ENCODE measurements around the gene ABCA1.
"Not testable (repeated sequence)": the region's sequence is repeated elsewhere in the genome, so short reads cannot be mapped to it uniquely, and the experiment has no call there.

Gene ABCA1

DNA sequence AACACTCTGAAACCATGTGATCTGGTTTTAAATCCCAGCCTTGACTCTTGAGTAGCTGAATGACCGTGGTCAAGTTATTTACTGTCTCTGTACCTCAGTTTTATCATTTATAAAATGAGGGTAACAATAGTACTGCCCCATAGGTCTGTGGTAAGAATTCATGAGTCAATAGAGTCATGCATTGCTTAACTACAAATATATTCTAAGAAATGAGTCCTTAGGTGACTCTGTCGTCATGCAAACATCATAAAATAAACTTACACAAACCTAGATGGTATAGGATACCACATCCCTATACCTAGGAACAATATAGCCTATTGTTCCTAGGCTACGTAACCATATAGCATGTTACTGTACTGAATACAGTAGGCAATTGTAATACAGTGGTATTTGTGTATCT, 20.3 kb upstream of the ABCA1 start:
- DNase-seq, result no peak

DNA sequence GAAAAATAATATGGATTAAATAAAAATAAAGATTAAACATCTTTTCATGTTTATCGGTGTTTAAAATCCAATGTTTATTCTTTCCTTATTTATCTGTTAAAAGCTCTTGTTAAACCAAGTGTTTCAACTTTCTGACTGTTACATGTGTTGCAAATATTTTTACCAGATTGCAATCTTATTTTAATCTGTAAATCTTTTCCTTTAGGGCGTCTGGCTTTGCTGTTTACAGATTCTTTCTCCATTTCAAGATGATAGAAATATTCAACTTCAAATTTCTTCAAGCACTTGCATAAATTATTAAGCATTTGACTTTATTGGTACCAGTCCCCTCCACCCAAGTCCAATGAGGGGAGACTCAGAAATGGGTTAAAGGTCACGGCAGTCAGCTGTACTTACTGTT, 16.9 kb upstream of the ABCA1 start:
- no peak for DNase-seq

DNA sequence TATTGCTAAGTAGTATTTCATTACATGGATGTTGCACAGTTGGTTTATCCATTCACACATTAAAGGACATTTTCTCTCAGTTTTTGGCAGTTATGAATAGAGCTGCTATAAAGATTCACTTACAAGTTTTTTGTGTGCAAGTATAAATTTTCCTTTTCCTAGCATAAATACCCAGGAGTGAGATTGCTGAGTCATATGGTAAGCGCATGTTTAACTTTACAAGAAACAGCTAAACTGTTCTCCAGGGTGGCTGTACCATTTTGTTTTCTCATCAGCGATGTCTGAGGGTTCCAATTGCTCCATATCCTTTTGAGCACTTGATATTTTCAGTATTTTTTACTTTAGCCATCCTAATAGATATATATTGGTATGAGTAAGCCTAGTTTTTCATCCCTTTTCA, 16.4 kb upstream of the ABCA1 start:
- DNase-seq, result no peak

DNA sequence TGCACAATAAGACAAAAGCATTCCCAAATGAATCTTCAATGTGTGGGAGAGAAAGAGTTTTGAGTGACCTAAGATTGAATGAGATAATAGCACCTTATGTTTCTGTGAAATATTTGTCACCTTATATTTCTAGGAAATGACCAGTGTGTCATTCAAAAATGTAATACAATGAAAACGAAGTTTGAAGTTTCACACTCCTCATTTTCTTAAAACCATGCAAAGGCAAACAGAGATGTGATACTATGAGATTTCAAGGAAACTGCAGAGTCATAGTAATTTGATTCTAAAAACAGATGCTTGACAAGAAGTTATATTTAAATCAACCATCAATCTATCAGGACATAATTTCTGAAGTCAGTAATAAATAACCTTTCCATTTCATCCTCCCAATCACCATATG, 13.6 kb upstream of the ABCA1 start:
- no peak for DNase-seq

DNA sequence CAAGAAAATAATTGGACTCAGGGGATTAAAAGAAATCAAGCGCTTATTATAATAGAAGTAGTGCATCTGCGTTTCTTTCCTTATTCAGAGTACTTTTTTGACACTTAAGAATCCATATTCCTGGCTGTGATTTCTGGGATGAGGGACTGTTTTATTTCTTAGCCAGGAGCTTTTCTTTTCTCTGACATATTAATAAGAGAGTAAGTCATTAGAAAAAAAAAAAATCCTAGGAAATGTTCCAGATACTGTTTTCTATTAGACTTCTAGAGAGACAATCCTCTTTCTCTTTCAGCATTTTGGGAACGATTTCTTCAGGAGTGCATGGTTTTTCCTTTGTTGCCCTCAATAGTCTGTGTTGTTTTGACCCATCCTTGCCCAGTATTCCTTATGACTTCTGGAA, 8.3 kb upstream of the ABCA1 start:
- DNase-seq, result no peak

DNA sequence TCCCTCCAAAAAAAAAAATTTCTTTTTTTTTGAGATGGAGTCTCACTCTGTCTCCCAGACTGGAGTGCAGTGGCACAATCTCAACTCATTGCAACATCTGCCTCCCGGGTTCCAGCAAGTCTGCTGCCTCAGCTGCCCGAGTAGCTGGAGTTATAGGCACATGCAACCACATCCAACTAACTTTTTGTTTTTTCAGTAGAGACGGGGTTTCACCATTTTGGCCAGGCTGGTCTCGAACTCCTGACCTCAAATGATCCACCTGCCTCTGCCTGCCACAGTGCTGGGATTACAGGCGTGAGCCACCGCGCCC, 7.5 kb upstream of the ABCA1 start:
- not testable (repeated sequence) for DNase-seq

DNA sequence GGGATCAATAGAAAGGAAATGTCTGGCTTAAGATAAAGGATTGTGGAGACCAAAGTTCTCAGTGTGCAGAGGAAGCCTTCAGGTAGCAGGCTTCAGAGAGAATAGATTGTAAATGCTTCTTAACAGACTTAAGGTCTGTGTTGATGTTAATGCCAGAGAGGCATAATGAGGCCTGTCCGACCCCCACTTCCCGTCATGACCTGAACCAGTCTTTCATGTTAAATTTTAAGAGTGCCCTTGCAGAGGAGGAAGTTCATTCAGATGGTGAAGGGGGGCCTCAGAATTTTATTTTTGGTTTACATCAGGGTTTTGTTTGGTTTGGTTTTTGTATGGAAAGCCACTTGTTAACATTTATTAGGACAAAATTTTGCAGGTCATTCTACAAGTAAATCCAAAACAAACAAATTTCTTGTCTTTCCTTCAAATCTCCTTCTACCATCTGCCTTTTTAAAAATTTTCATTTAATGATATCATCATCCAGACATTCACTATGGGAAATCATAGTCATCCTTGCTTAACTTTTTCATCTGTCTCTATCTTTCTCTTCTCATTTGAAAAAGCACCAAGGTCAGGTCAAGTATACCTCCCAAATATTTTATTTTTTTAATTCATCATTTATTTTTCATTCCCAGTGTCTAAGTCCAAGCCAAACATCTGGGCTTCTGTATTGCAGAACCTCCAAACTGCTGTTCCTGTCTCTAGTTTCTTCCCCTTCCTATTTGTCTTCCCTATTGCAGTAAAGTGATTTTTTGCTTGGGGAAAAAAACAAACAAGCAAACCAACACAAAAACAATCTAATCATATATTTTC, 6.9 kb upstream of the ABCA1 start:
- no peak for DNase-seq

DNA sequence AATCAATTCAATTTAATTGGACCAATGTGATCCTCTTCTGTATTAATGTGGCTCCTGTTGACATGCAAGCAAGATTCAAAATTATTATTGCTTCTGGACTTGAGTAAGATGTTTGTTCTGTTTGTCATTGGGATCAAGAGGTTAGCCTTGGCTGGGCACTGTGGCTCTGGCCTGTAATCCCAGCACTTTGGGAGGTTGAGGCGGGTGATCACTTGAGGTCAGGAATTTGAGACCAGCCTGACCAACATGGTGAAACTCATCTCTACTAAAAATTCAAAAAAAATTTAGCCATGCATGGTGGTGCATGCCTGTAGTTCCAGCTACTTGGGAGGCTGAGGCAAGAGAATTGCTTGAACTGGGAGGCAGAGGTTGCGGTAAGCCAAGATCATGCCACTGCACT, 5.1 kb upstream of the ABCA1 start:
- not testable (repeated sequence) for DNase-seq

DNA sequence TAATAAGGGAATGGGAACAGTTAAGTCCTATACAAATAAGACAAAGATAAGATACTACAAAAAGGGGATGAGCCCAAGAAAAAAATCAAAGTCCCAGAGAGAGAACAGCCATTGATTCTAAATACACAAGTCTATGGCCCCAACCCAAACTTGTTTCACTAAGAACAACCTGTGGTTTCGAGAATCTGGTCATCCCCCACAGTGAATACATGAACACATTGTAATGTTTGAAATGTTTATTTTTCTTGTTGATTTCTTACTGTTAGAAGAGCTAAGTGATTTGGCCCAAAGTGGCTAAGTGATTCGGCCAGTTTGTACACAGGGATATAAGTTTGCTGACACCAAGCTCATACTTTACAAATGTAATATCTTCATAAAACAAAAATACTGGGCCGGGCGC, 3.3 kb upstream of the ABCA1 start:
- DNase-seq, result no peak

DNA sequence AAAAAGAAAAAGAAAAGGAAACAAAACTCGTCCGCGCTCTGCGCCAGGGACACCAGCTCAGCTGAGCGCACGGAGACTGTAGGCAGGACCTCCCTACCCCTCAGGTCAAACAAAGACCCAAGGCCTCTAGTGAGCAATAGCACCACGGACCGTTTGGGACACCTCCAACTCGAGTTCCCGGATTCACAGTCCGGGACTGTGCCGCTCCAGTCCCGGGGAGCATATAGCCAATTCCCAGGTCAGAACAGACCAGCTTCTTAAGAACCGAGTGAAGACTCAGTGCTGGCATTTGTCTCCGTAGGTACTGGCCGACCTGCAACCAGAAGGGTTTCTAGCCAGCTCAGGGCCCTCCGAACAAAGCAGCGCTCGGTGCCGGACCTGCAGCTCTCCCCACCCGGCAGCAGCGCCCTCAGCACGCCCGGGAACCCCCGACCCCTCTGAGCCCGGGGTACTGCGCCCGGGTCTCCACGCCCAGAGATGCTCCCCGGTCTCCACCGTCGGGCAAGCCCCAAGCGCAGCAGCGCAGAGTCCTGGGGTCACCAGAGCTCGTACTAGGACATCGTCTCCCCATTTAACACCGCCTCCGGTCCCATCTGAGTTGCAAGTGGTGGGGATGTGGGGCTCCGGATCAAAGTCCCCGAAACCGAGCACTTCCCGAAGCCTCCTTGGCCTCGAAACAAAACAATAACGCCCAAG, 591 bp downstream of the ABCA1 start:
- DNase-seq, result no peak

DNA sequence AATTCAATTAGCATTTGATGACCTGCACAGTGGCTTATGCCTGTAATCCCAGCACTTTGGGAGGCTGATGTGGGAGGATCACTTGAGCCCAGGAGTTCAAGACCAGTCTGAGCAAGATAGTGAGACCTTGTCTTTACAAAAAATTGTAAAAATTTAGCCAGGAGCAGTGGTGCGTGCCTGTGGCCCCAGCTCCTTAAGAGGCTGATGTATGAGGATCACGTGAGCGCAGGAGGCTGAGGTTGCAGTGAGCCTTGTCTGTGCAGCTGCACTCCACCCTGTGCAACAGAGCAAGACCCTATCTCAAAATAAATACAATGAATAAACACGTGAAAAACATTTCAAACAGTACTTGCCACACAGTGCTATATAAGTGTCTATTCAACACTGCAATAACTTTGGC, 4.2 kb downstream of the ABCA1 start:
- no peak for DNase-seq

DNA sequence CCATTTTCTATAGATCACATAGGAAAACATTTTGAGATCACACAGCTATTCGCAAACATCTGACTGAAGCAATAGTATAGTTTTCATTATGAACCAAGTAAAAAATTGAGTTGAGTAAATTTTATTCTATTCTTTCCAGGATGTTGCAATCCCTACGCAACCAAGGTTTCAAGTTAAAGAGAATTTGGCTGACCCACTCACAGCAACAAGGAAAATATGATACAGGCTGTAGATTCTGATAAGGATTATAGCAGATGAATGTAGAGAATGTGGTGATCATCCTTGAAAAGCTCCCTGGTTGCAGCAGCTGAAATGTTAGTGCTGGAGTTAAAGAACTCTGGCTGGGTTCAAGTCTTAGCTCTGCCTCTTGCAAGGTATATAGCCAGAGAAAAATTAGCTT, 4.7 kb downstream of the ABCA1 start:
- no peak for DNase-seq

DNA sequence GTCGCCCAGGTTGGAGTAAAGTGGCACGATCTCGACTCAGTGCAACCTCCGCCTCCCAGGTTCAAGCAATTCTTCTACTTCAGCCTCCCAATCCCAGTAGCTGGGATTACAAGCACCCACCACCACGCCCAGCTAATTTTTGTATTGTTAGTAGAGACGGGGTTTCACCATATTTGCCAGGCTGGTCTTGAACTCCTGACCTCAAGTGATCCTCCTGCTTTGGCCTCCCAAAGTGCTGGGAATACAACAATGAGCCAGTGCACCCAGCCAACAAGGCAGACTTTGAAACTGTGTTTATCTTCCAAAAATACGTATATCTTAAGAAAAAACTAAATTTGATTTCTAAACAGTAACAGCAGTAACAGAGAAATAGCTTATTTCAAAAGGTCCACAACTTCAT, 5.2 kb downstream of the ABCA1 start:
- not testable (repeated sequence) for DNase-seq

DNA sequence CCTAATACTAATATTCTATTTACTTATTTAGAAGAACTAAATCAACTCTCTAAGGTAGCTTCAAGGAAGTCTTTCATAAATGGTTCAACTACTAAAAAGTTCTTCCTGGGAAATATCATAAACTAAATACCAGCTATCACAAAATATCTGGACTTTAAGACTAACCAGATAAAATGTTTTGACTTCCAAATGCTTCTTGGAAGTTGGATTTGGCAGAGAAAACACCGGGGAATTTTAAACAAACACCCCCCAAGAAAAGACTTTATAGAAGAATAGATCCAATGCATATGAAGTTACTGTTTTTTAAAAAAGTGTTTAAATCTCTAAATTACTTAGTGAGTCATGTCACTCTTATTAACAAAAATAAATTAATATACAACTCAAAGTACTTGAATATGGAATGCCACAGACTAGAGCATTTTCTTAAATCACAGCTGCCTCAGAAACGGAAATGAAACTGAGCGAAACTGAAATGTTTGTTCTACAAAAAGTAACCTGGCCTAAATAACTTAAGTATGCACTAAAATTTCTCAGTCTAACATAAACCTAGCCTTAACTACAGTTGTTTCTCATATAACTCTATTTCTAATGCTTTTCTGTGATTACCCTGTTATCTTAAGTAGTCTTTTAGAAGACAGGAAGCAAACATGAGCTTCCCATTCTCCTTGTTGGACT, 6.8 kb downstream of the ABCA1 start:
- no peak for DNase-seq

DNA sequence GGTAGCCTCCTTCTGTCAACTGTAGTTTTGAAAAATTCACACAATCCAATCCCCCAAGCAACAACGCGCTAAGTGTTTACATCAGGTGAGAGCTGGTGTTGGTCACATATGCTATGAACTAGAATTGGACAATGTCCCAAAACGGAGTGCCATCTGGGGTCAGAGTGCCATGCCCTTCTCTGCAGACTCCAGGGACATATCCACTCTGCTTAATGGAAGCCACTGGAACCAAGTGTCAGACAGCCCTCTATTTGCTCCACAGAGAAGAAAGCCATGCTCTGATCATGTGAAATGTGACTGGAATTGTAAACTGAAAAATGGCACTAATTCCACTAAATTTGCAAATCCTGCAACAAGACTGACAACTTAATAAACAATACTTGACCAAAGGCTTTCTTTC, 12.2 kb downstream of the ABCA1 start:
- no peak for DNase-seq

DNA sequence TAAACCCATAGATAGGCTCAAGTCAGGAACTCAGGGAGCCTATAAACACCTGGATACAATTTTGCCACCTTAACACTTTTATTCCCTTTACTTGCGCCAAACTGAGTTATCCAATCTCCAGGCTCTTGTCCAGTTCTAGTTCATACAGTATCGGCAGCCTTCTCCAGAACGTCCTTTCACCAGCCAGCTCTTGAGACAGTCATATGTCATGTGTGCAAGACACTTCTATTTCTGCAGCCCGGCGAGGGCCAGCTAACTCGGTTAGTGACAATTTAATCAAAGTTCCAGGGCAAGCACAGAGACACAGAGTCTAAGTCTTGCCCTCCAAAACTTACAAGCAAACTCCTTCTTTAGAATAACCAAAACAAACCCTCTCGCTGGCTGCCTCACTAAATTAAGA, 12.9 kb downstream of the ABCA1 start:
- DNase-seq, result no peak

DNA sequence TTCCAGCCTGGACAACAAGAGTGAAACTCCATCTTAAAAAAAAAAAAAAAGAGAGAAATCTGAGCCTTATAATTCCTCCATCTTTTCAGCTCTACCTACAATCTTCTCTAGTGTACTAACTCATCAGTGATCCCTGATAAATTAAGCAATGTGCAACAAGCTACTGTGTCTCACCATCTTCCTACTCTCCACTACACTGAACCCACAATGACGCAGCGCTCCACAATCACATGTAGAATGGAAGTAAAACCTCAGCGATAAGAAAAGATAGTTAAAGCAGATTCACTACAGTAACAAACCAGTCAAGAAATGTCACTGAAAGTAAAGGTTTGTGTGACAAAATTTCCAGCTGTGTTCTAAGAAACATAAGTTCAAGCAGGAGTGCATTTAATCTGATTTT, 13.5 kb downstream of the ABCA1 start:
- no peak for DNase-seq

DNA sequence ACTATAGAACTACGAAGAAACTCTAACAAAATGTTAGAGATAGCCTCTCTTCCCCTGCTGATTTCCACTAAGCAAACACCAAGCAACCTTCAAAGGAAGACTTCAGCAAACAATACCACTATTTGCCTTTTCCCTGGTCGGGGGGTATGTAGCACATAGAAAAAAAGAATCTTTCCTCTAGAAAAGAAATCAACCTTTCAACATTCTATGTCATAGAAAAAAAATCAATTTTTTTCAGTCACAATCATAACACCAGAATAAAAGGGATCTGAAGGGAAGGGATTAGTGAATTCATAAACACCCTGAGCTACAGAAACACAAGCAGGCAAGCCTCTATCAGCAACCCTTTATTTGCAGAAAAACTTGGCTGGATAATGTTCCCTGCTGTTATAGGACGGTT, 15.3 kb downstream of the ABCA1 start:
- no peak for DNase-seq

DNA sequence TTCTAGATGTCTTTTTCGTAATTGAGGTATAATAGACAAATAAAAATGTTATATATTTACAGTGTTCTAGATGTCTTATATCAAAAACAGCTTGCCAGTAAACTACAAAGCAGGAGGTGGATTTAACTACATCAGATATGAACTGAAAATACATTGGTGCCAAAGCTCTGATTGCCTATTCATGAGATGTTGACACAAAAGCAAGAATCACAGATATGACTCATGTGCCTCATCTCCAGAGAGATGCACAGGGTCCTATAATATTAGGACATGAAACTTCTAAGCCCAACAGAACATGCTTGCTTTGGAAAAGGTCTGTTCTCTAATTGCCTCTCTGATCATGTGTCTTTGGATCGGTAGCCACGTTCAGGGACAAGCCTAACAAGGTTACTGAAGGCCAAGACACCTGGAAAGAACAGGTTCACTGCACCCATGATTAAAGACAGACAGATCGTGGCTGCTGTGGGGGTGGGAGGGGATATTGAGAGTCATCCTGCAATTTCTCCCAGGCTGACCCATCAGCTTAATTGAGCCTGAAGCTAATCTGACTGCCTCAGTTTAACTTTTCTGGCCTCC, 16.8 kb downstream of the ABCA1 start:
- DNase-seq, result no peak

DNA sequence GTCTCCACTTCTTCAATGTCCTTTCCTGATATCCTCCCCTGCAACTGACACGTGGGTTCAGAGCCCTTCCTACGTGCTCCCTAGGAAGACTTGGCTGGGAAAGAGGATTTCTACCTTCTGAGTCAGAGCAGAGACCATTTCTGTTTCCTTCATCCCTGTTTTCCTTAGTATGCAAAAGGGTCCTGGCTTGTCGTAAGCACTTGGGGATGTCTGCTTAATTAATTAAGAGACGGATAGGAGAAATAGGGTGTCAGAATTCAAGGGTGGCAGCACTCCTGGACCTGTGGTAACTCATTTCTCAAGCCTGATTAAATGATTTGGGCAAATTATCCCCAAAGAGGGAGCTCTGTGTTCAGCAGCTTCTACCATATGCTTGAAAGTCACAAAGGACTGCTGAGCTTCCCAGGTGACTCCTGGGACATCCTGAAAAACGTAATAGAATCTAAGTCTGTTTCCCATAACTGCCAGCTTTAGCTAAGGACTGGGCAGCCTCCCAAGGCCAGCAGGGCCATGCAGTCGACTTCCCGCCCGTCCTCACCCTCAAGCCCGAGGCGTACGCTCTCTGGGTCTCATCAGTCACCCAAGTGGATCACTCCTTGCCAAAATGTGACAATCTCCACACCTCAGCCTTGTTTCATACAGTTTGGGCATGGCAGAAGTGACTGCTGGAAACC, 20.5 kb downstream of the ABCA1 start:
- DNase-seq, result no peak

DNA sequence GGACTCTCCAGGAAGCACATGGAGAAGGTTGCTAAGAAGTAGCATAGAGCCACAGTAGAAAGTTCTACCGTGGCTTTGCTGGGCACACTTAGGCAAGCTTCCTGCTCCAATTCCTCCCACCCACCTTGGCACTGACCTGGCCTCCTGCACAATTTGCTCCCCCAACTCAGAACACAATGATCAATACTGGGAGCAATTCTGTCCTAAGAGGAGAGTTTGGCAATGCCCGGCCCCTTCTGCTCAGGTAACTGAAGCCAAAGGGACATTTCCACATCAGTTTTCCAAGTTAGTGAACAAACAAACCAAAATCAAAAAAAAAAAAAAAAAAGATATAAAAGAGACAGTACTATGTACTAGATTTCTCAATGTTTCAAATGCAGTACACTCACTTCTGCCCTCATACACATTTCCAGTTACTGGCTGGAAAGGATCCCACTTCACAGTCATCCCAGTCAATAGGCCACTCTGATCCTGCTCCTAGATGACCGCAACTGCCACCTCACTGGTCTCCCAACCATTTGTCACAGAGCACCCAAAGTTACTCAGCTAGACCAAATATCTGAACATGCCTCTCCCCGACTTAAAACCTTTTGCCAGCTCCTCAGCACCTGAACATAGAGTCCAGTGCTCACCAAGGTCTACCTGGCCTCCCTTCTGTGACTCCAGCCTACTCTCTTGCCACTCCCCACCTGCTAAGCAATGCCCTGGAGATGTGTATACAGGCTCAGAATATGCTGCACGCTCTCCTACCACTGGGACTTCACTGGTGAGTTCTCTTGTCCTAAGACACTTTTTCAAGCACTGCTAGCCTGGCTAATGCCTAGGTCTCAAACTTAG, 21.3 kb downstream of the ABCA1 start:
- no peak for DNase-seq

DNA sequence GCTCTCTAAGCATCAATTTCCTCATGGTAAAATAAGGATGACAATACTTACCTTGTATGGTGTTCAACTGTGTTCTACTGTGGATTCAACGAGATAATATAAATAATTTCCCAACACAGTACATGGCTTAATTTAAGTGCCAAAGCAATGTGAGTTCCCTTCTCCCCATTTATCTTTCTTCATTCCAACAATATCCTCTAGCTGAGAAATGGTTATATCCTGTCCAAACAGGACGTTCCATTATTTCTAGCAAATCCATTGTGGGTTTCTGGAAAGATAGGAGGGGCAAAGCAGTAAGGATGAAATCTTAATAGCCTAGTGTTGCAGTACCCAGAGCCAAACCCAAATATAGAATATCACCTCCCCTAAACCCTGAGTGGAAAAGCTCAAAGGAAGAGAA, 22.0 kb downstream of the ABCA1 start:
- DNase-seq, result no peak

Measured in NCI-H1105 (cell line).